ENCODE measurements around the gene ERAS.

GRCh38 chrX:48794340-48794910 is 31.9 kb upstream of the ERAS start:
- TF ChIP-seq REST (IDR thresholded peaks at IDR 0.05): no peak
- no peak for TF ChIP-seq ATF3 (IDR thresholded peaks at IDR 0.05)
- no peak for TF ChIP-seq CTCF (IDR thresholded peaks at IDR 0.05; ENCODE audit: low read depth, low read length, missing input control)
- TF ChIP-seq ZBTB33 (IDR thresholded peaks at IDR 0.05): no peak
- TF ChIP-seq RAD21 (IDR thresholded peaks at IDR 0.05): no peak
- TF ChIP-seq SP1 (IDR thresholded peaks at IDR 0.05): no peak
- no peak for TF ChIP-seq FOXA1 (IDR thresholded peaks at IDR 0.05)
- TF ChIP-seq JUND (IDR thresholded peaks at IDR 0.05): no peak
- no peak for TF ChIP-seq TAF1 (conservative IDR thresholded peaks at IDR 0.05)
- no peak for TF ChIP-seq YY1 (IDR thresholded peaks at IDR 0.05)
- no peak for TF ChIP-seq MAX (IDR thresholded peaks at IDR 0.05)
- TF ChIP-seq FOXA2 (IDR thresholded peaks at IDR 0.05): no peak
- no peak for TF ChIP-seq HNF4A (conservative IDR thresholded peaks at IDR 0.05)

Data from liver (tissue), 3 donors.